MM.1S (cell line): ENCODE measurements around the gene KRTAP13-2.

Experiments used
- DNase-seq: peaks from one replicate; pipeline ENCODE4 v3.0.0-alpha.2; 2015
- H2AFZ ChIP-seq: fragments of 300-600 bp; sonication (generic); 2 replicates; pipeline ENCODE4 v1.6.0; 2016; ENCODE audit warnings: antibody characterized with exemption, low read length
- H3F3A ChIP-seq: fragments of 300-600 bp; sonication (generic); 2 replicates; pipeline ENCODE4 v1.6.1; 2016; ENCODE audit warnings: mild to moderate bottlenecking, antibody characterized with exemption, low read length, moderate library complexity, mixed read lengths; ENCODE audit not compliant: insufficient read depth
- H3K27ac ChIP-seq: fragments of 300-600 bp; sonication (generic); 2 replicates; pipeline ENCODE4 v1.5.1; 2016; ENCODE audit warnings: mild to moderate bottlenecking, low read length
- H3K27me3 ChIP-seq: fragments of 300-600 bp; sonication (generic); replicated peaks from 2 replicates; pipeline ENCODE4 v1.6.0; 2016; ENCODE audit warnings: low read length; ENCODE audit not compliant: insufficient read depth
- H3K36me3 ChIP-seq: fragments of 300-600 bp; sonication (generic); replicated peaks from 2 replicates; pipeline ENCODE4 v1.6.1; 2016; ENCODE audit warnings: mild to moderate bottlenecking, low read length, mixed read lengths; ENCODE audit not compliant: insufficient read depth
- H3K4me1 ChIP-seq: fragments of 300-600 bp; sonication (generic); 2 replicates; pipeline ENCODE4 v1.6.1; 2016; ENCODE audit warnings: low read length, mixed read lengths
- H3K4me2 ChIP-seq: fragments of 300-600 bp; sonication (generic); 2 replicates; pipeline ENCODE4 v1.6.0; 2016; ENCODE audit warnings: low read depth, low read length
- H3K4me3 ChIP-seq: fragments of 300-600 bp; sonication (generic); 2 replicates; pipeline ENCODE4 v1.5.1; 2016; ENCODE audit warnings: low read length, mixed read lengths
- H3K79me2 ChIP-seq: fragments of 300-600 bp; sonication (generic); 2 replicates; pipeline ENCODE4 v1.6.1; 2016; ENCODE audit warnings: mixed run types, low read length, mixed read lengths
- H3K9ac ChIP-seq: fragments of 300-600 bp; sonication (generic); 2 replicates; pipeline ENCODE4 v1.6.1; 2016; ENCODE audit warnings: low read length, mixed read lengths
- H3K9me2 ChIP-seq: fragments of 300-600 bp; sonication (generic); replicated peaks from 2 replicates; pipeline ENCODE4 v1.6.1; 2016; ENCODE audit warnings: mild to moderate bottlenecking, low read length, mixed read lengths; ENCODE audit not compliant: insufficient read depth
- H3K9me3 ChIP-seq: fragments of 300-600 bp; sonication (generic); replicated peaks from 2 replicates; pipeline ENCODE4 v1.6.1; 2016; ENCODE audit warnings: mild to moderate bottlenecking, low read length, mixed read lengths; ENCODE audit not compliant: insufficient read depth
- H4K20me1 ChIP-seq: fragments of 300-600 bp; sonication (generic); 2 replicates; pipeline ENCODE4 v1.6.1; 2016; ENCODE audit warnings: mild to moderate bottlenecking, low read length, moderate library complexity, mixed read lengths; ENCODE audit not compliant: insufficient read depth
- CTCF ChIP-seq: fragments of 300-600 bp; sonication (generic); IDR thresholded peaks from 2 replicates; pipeline ENCODE4 v1.5.1; 2016; ENCODE audit warnings: antibody characterized with exemption, low read length, mixed read lengths
- EZH2 ChIP-seq: fragments of 300-600 bp; sonication (generic); optimal IDR thresholded peaks from 2 replicates; pipeline ENCODE3; 2017; ENCODE audit warnings: low read depth, mild to moderate bottlenecking, antibody characterized with exemption, low read length, mixed read lengths
- EZH2phosphoT487 ChIP-seq: fragments of 300-600 bp; sonication (generic); IDR thresholded peaks from 2 replicates; pipeline ENCODE4 v1.6.1; 2018; ENCODE audit warnings: antibody characterized with exemption, low read length

KRTAP13-2 gene

GRCh38 chr21:30372139-30372770, at the start of gene KRTAP13-2:
TSS of gene KRTAP13-2 (minus strand) at chr21:30372271. CDS start at chr21:30372213, 58 bp downstream.
- Histone ChIP-seq H3K27me3 (no peaks in the 10 kb centered on the region), H3K36me3 (no peaks in the 10 kb centered on the region), H3K4me3 (no peak within 1 kb of the TSS), H3K4me1 (no peaks in the 10 kb centered on the region), H4K20me1 (no peaks in the 10 kb centered on the region), H3K27ac (no peak within 1 kb of the TSS), H2AFZ (no peak within 1 kb of the TSS), H3K79me2 (no peaks in the 10 kb centered on the region), H3K9me2 (no peaks in the 10 kb centered on the region), H3K9me3 (no peaks in the 10 kb centered on the region), H3K9ac (no peak within 1 kb of the TSS), H3F3A (no peaks in the 10 kb centered on the region), H3K4me2 (no peak within 1 kb of the TSS)
- TF ChIP-seq CTCF, result no peak
- DNase-seq, result no peak

- H3F3A ChIP-seq, result no peaks in the 10 kb centered on the region
- H3K9ac ChIP-seq, result no peak overlapping the region
- no peak for DNase-seq
- TF ChIP-seq CTCF, result no peak
- TF ChIP-seq EZH2phosphoT487, result no peak
- no peak for TF ChIP-seq EZH2
- no peaks in the 10 kb centered on the region for H3K27me3 ChIP-seq
- H3K9me2 ChIP-seq, result no peaks in the 10 kb centered on the region
- H3K4me3 ChIP-seq, result no peak overlapping the region
- no peak overlapping the region for H2AFZ ChIP-seq
- no peaks in the 10 kb centered on the region for H3K79me2 ChIP-seq
- H3K27ac ChIP-seq, result no peak overlapping the region
- H3K4me1 ChIP-seq, result no peaks in the 10 kb centered on the region
- H3K36me3 ChIP-seq, result no peaks in the 10 kb centered on the region
- no peaks in the 10 kb centered on the region for H4K20me1 ChIP-seq
- H3K9me3 ChIP-seq, result no peaks in the 10 kb centered on the region
- H3K4me2 ChIP-seq, result no peak overlapping the region
Measured at GRCh38 chr21:30415993-30416392, 43.9 kb upstream of the KRTAP13-2 start.

GRCh38 chr21:30408782-30409494, 36.9 kb upstream of the KRTAP13-2 start:
- Histone ChIP-seq H3K27ac (no peak overlapping the region), H2AFZ (peak overlapping the region; percentile 89), H4K20me1 (no peaks in the 10 kb centered on the region), H3K27me3 (no peaks in the 10 kb centered on the region), H3K79me2 (no peaks in the 10 kb centered on the region), H3K9me2 (no peaks in the 10 kb centered on the region), H3K36me3 (no peaks in the 10 kb centered on the region), H3K4me2 (peak overlapping the region; percentile 79), H3K4me3 (peak overlapping the region; percentile 53), H3K9ac (no peak overlapping the region), H3F3A (no peaks in the 10 kb centered on the region), H3K9me3 (no peaks in the 10 kb centered on the region), H3K4me1 (no peaks in the 10 kb centered on the region)
- TF ChIP-seq EZH2 (no peak), CTCF (peak; percentile 61), EZH2phosphoT487 (no peak)
- DNase-seq, result peak; percentile 68
